NCI-H146 (cell line): ENCODE data around the gene STAC2.

Experiments
- DNase-seq: peaks from one replicate; lab custom pipeline; 2025; lab: John Stamatoyannopoulos, UW

Gene STAC2

GRCh38 chr17:39231591-39232551 lies 6.1 kb upstream of the STAC2 start:
- peak; percentile 33 for DNase-seq

DNA sequence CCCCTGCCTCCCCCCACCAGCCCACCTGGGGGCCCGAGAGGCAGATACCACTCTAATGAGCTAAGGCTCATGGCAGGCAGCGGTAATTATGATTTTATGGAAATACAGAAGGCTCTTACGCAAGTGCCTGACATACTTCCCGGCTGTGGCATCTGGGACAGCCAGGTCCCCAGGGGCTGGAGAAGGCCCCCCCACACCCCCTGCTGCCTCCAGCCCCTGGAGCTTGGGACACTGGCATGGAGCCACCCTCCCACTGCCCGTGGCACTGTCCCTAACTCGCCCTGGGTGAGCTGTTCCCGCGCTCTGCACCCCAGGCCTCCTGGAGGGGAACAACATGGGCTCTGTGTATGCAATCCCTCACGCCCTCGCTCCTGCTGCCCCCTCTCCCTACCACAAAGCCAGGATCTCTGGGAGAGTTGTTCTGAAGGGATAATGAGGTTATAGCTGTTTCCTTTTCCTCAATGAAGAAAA lies 5.4 kb upstream of the STAC2 start:
- DNase-seq: no peak

DNA sequence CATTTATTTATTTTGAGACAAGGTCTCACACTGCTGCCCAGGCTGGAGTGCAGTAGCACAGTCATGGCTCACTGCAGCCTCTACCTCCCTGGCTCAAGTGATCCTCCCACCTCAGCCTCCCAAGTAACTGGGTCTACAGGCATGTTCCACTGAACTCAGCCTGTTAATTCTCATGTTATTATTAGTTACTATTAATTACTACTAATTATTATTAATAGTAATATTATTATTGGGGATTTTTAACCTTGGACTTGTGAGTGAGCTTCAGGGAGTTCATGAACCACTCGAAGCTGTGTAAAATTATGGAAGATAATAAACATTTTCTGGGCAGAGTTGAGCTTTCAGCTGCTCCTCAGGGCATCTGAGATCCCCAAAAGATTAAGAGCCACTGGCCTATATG lies 4.6 kb upstream of the STAC2 start:
- DNase-seq: no peak

DNA sequence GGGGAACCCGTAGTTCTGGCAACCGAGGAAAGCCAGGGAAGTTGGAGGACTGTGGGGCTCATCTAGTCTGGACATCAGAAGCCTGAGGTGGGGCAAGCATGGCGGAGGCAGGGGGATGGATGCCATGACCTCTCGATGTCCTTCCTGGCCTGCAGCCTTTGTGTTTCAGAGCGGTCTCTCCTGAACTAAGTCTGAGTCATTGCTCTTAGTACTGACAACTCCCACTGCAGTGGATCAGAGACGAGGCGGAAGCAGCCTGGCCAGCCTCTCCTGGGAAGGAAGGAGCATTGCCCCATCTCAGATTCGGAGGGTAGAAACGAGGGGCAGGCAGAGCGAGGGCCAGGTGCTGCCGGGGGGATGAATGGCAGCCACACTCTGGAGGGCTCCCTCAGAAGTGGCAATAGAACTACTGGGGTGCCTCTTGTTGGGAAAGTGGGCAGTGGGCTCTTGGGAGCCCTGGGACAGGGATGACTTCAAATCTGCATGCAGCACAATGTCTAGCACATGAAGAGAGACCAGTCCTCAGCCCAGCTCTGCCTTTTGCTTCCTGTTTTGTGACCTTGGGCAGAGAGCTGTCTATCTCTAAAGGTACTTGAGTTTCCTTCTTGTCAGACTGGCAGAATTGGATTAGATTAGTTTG lies 3.6 kb upstream of the STAC2 start:
- no peak for DNase-seq

DNA sequence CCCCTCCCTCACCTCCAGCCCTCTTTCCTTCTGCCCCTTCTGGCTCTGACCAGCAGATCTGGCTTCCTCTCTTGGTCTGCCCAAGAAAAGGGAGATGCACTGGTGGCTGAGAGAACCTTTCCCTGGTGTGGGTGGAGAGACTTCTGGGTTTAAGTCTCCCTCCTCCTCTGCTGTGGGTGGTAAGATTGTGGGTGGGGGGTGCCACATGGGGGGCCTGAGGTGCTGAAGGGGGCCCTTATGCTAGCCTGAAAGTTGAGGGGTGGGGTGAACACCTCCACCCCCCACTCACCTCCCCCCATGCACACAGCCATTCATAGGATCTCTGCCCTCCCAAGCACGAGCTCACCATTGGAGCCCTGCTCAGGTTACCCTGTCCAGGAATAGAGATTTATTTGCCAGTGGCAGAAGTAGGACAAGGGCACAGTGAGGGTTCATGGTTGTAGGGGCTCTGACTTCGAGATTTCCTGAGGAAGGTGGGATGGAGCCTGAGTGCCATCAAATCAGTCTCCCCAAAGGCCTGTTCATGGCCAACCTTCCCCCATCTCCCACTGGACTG lies 1.7 kb upstream of the STAC2 start:
- DNase-seq: no peak

- peak; percentile 83 for DNase-seq
Observed at GRCh38 chr17:39225959-39226683, 376 bp upstream of the STAC2 start.

DNA sequence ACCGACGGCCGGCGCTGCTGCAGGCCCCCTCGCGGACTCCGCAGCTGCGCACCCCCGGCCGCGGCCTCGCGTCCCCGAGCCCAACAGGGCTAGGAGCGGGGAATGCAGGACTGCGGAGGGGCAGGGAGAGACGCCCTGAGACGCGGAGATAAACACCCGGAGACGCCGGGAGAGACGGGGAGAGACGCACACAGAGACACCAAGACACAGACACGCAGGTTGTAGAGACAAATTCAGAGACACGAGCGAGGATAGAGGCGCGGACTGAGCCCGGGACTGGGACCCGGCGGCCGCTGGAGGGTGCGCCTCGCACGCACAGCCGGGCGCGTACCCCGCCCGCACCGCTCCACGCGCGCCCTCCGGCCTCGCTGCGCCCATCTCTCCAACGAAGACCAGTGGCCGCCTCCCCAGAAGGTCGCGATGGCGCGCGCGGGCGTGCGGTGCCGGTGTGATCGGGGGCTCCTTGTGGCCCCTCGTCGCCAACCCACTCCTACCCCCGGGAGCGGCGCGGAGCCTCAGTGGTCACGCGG lies 902 bp downstream of the STAC2 start:
- no peak for DNase-seq

GRCh38 chr17:39223907-39224777 lies 1.6 kb downstream of the STAC2 start:
- DNase-seq: no peak

GRCh38 chr17:39222866-39223834 lies 2.6 kb downstream of the STAC2 start:
- no peak for DNase-seq

- DNase-seq: no peak
Observed at GRCh38 chr17:39222151-39222550, 3.6 kb downstream of the STAC2 start.

GRCh38 chr17:39221572-39221971 lies 4.2 kb downstream of the STAC2 start:
- no peak for DNase-seq

- DNase-seq: no peak
Observed at GRCh38 chr17:39219647-39220154, 6.0 kb downstream of the STAC2 start.

DNA sequence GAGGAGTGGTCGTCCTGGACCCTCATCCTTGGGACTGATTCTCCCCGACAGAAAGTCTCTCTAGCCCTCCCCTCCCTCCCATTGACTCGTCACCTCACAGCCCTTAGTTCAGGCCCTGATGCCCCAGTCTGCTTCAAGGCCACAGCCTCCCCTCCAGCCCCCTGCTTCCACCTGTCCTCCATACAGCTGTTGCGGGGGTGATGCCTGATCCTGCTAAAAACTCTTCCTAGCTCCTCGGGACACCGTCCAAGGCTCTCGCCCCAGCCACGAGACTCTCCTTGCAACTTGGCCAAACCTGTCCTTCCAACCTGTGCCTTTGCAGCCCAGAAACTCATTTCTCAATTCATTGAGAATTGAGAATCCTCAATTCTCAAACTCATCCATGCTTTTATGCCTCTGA lies 6.8 kb downstream of the STAC2 start:
- no peak for DNase-seq

DNA sequence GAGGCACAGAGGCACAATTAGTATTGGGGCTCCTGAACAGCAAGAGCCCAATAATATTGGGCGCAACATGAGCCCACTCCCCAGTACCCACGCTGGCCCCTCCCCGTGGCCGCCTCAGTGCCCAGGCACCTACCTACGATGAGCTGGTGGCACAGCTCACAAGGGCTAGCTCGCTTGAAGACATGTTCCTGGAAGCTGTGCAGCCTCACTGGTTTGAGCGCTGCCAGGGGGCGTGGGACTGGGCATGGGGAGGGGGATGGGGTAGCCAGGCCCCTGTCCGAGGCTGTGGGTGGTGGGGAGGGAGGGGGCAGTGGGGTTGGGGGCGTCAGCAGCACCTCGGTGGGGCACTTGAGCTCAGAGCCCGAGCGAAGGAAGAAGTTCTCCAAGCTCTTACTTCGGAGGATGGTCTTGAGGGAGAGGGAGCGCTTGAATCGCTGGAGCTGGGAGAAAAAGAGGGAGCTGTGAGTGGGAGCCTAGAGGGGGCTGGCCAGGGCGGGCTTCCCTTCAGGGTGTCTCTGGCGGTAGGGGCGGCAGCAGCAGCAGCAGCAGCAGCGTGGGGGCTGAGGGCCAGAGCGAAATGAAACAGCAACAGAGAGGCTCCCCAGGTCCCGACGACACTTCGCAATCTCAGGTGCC lies 7.9 kb downstream of the STAC2 start:
- no peak for DNase-seq

GRCh38 chr17:39213852-39214251 lies 11.9 kb downstream of the STAC2 start:
- no peak for DNase-seq

- DNase-seq: no peak
Observed at GRCh38 chr17:39212841-39213480, 12.8 kb downstream of the STAC2 start.

DNA sequence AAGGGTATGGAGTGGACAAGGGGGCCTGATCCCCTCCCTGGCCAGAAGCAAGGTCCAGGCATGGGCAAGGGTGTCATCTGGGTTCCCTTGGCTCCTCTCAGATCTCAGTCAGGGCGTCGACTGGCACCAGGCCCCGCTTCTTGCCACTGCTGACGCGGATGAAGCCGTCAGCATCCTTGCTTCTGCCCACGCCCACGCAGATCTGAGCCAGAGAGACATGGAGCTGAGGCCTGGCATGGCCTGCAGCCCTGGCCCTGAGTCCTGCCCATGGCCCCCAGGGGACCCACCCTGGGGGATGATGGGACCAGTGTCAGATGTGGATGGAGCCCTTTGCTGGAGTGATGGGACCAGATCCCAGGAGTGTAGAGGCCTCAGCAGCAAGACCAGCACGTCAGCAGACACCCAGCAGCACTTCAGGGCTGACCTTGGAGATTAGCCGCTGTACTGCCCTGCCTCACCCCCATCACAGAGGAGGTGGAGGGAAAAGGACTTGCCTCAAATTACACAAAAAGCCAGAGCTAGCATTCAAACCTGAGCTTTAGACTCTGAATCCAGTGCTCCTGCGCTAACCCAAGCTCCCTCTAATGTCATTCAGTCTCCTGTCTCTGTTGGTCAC lies 13.4 kb downstream of the STAC2 start:
- no peak for DNase-seq

DNA sequence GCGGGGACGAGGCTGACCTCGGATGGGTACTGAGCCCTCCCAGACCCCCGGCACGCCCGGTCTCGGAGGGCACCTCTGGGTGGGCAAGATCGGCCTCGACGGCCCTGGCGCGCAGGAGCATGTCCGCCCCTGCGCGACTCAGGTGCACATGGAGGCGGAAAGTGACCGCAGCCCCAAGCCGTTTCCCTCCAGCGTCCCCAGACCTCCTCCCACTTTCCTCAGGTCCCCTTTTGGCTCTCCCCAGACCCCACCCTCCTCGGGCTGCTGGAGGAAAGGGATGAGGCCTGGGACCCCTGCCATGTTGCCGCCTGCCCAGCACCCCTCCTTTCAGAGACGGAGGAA lies 15.7 kb downstream of the STAC2 start:
- DNase-seq: no peak
